Measurements from ENCODE around the gene ZNF558. TPM values are rescaled to one million over a fixed set of nuclear protein-coding genes. Genes with fewer than 3 reads are reported as not detected.

Gene ZNF558
- total RNA-seq, 1 donor from 2014 or later: 41.0 TPM

DNA sequence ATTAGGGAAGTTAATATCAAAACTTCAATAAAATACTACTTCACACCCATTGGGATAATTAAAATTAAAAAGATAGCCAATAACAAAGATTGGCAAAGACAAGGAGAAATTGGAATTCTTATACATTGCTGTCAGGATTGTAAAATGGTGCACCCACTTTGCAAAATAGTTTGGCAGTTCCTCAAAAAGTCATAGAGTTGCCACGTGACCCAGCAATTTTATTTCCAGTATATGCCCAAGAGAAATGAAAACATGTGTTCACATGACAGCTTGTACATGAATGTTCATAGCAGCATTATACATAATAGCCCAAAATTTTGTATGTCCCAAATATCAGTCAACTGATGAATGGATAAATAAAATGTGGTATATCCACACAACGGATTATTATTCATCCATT is 3.3 kb upstream of the ZNF558 start:
- TF ChIP-seq, protein P1, sequence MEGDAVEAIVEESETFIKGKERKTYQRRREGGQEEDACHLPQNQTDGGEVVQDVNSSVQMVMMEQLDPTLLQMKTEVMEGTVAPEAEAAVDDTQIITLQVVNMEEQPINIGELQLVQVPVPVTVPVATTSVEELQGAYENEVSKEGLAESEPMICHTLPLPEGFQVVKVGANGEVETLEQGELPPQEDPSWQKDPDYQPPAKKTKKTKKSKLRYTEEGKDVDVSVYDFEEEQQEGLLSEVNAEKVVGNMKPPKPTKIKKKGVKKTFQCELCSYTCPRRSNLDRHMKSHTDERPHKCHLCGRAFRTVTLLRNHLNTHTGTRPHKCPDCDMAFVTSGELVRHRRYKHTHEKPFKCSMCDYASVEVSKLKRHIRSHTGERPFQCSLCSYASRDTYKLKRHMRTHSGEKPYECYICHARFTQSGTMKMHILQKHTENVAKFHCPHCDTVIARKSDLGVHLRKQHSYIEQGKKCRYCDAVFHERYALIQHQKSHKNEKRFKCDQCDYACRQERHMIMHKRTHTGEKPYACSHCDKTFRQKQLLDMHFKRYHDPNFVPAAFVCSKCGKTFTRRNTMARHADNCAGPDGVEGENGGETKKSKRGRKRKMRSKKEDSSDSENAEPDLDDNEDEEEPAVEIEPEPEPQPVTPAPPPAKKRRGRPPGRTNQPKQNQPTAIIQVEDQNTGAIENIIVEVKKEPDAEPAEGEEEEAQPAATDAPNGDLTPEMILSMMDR (conservative IDR thresholded peaks at IDR 0.05): no peak
- Mint-ChIP-seq H3K36me3 (ENCODE audit: low read depth) (no peaks in the 10 kb centered on the region), H3K4me1 (peaks cover 20% of the 10 kb centered on the region), H3K4me3 (peak overlapping the region; percentile 13), H3K27me3 (ENCODE audit: low read depth) (peaks cover 42% of the 10 kb centered on the region), H3K9me3 (peaks cover 16% of the 10 kb centered on the region), H3K27ac (ENCODE audit: unreplicated experiment) (no peak overlapping the region)
- no peak for DNase-seq (ENCODE audit: low read depth, low spot score)

DNA sequence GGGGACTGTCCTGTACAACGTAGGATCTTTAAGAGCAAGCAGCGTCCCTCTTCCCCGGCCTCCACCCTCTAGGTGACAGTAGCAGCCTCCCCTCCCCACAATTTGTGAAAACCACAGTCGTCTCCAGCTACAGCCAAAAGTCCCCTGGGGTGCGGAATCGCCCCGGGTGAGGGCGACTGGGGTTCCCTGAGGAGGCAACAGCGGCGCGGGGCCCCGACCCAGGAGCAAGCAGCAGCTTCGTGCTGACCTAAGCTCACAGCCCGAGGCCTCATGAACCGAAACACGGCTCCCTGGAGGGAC is 322 bp downstream of the ZNF558 start:
- TF ChIP-seq, protein P1 (conservative IDR thresholded peaks at IDR 0.05): no peak
- Mint-ChIP-seq H3K27ac (ENCODE audit: unreplicated experiment) (no peak overlapping the region), H3K4me3 (peak overlapping the region; percentile 91), H3K36me3 (ENCODE audit: low read depth) (peaks cover 17% of the 10 kb centered on the region), H3K9me3 (peaks cover 11% of the 10 kb centered on the region), H3K4me1 (peaks cover 16% of the 10 kb centered on the region), H3K27me3 (ENCODE audit: low read depth) (peaks cover 21% of the 10 kb centered on the region)
- DNase-seq (ENCODE audit: low read depth, low spot score): no peak

DNA sequence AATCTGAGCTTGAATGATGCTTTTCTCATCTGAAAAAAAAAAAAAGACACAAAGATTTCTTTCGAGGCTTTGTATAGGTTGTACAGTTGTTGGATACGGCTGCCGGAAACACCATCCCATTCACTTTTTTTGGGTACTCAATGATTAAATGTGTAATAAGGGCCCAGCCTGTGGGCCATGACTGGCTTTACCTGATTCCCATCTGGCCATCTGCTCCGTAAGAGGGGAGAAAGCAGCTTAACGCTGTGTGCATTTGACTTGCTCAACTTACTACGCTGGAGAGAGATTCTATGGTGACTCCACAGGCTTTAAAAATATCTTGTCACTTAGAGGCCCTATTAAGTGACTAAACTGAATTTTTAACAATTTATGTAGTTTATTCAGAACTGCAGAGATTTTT is 731 bp downstream of the ZNF558 start:
- no peak overlapping the region for H3K27ac Mint-ChIP-seq (ENCODE audit: unreplicated experiment)
- no peak for DNase-seq (ENCODE audit: low read depth, low spot score)
- peaks cover 17% of the 10 kb centered on the region for H3K36me3 Mint-ChIP-seq (ENCODE audit: low read depth)
- H3K27me3 Mint-ChIP-seq (ENCODE audit: low read depth): peaks cover 18% of the 10 kb centered on the region
- peak overlapping the region; percentile 91 for H3K4me3 Mint-ChIP-seq
- H3K9me3 Mint-ChIP-seq: peaks cover 11% of the 10 kb centered on the region
- H3K4me1 Mint-ChIP-seq: peaks cover 16% of the 10 kb centered on the region
- TF ChIP-seq, protein P1 (conservative IDR thresholded peaks at IDR 0.05): no peak

DNA sequence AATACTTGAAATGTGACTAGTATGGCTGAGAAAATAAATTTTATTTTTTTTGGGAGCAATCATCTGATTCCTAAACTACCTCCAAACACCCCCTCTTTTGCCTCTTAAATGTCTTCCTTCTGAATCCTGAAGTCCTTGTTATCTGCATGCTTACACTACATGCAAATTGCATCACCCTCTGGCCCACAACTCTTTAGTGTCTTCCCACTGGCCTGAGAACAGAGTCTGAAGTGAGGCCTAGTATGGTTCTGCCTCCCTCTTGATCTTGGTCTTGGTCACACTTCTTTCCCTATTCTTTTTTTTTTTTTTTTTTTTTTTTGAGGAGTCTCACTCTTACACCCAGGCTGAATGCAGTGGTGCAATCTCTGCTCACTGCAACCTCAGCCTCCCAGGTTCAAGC is 4.8 kb downstream of the ZNF558 start:
- H3K9me3 Mint-ChIP-seq: no peaks in the 10 kb centered on the region
- H3K36me3 Mint-ChIP-seq (ENCODE audit: low read depth): peaks cover 44% of the 10 kb centered on the region
- peaks cover 5% of the 10 kb centered on the region for H3K4me1 Mint-ChIP-seq
- TF ChIP-seq, protein P1 (conservative IDR thresholded peaks at IDR 0.05): no peak
- H3K27me3 Mint-ChIP-seq (ENCODE audit: low read depth): no peaks in the 10 kb centered on the region
- no peak for DNase-seq (ENCODE audit: low read depth, low spot score)
- no peak overlapping the region for H3K4me3 Mint-ChIP-seq
- H3K27ac Mint-ChIP-seq (ENCODE audit: unreplicated experiment): no peak overlapping the region

DNA sequence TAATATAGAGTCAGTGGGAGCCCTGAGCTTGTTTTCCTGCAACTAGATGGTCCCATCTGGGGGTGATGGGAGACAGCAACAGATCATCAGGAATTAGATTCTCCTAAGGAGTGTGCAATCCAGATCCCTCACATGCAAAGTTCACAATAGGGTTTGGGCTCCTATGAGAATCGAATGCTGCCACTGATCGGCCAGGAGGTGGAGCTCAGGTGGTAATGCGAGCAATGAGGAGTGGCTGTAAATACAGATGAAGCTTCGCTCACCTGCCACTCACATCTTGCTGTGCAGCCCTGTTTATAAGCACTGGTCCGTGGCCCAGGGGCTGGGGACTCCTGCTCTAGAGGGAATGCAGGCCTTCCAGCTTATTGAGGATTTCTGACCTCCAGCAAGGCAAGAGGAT is 5.7 kb downstream of the ZNF558 start:
- no peaks in the 10 kb centered on the region for H3K9me3 Mint-ChIP-seq
- H3K27me3 Mint-ChIP-seq (ENCODE audit: low read depth): no peaks in the 10 kb centered on the region
- H3K36me3 Mint-ChIP-seq (ENCODE audit: low read depth): peaks cover 53% of the 10 kb centered on the region
- no peak overlapping the region for H3K27ac Mint-ChIP-seq (ENCODE audit: unreplicated experiment)
- TF ChIP-seq, protein P1 (conservative IDR thresholded peaks at IDR 0.05): no peak
- no peak for DNase-seq (ENCODE audit: low read depth, low spot score)
- peaks cover 2% of the 10 kb centered on the region for H3K4me1 Mint-ChIP-seq
- no peak overlapping the region for H3K4me3 Mint-ChIP-seq

DNA sequence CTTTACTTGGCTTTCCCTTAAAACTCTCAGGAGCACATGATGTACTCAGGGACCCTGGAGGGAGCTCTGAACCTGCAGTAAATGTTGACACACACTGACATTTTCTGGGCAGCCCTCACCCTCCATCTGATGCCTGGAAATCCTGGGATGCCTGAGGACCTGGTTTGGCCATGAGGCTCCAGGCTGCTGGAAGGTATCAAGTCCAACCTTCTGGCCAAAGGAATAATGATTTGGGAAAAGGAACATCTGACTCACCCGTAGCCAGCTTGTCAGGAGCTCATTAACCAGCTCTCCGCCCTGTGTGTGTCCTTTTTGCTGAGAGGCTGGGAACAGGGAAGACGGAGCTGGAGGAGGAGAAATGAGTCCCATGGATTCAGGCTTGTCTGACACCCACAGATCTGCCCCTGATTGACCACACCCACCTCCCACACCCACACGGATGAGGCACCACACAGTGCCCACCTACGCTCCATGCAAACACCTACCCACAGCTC is 10.3 kb downstream of the ZNF558 start:
- no peak overlapping the region for H3K4me3 Mint-ChIP-seq
- DNase-seq (ENCODE audit: low read depth, low spot score): no peak
- peaks cover 77% of the 10 kb centered on the region for H3K36me3 Mint-ChIP-seq (ENCODE audit: low read depth)
- H3K27ac Mint-ChIP-seq (ENCODE audit: unreplicated experiment): no peak overlapping the region
- no peaks in the 10 kb centered on the region for H3K4me1 Mint-ChIP-seq
- no peaks in the 10 kb centered on the region for H3K27me3 Mint-ChIP-seq (ENCODE audit: low read depth)
- H3K9me3 Mint-ChIP-seq: peaks cover 13% of the 10 kb centered on the region
- TF ChIP-seq, protein P1 (conservative IDR thresholded peaks at IDR 0.05): no peak

All from neural crest cell (in vitro differentiated cells).